Lower lobe of right lung (tissue), 2 donors: ENCODE results near the gene ZNF207. TPM values are rescaled to one million over a fixed set of nuclear protein-coding genes. Genes with fewer than 3 reads are reported as not detected.
"Not testable (repeated sequence)": the region's sequence is repeated elsewhere in the genome, so short reads cannot be mapped to it uniquely, and the experiment has no call there.

Experiments used
- ATAC-seq, 2 donors: fragments of 200-7000 bp; cut with Tn5 transposase; one replicate each; pipeline ENCODE4 v1.9.1; 2020 to 2022; ENCODE audit warnings: mild to moderate bottlenecking in 2 of 2, moderate library complexity in 2 of 2
- DNase-seq: peaks from one replicate; pipeline ENCODE4 v3.0.0-alpha.2; 2020
- H3K27ac ChIP-seq: fragments of 200-600 bp; one replicate; pipeline ENCODE4 v1.8.0; 2022
- H3K27me3 ChIP-seq: fragments of 200-600 bp; one replicate; pipeline ENCODE4 v1.8.0; 2022; ENCODE audit warnings: low read depth
- H3K36me3 ChIP-seq: fragments of 200-600 bp; one replicate; pipeline ENCODE4 v1.8.0; 2022; ENCODE audit warnings: mild to moderate bottlenecking
- H3K4me1 ChIP-seq: fragments of 200-600 bp; one replicate; pipeline ENCODE4 v1.8.0; 2022
- H3K4me3 ChIP-seq: fragments of 200-600 bp; one replicate; pipeline ENCODE4 v1.8.0; 2022; ENCODE audit warnings: mild to moderate bottlenecking
- H3K9me3 ChIP-seq: fragments of 200-600 bp; one replicate; pipeline ENCODE4 v1.8.0; 2022
- CTCF ChIP-seq: fragments of 200-600 bp; IDR thresholded peaks from one replicate; pipeline ENCODE4 v1.8.0; 2022; ENCODE audit warnings: antibody characterized with exemption, mild to moderate bottlenecking
- intact Hi-C: fragments of 100-400 bp; cut with DNase I; formaldehyde crosslinking; loops from one replicate; pipeline ENCODE4 v1.11.0; 2022
- total RNA-seq: library from RNA; stranded (reverse); fragmentation: NEBNext Ultra II Directional; extraction: Animal tissue kit (Norgen Biotek cat#: 25700); gene quantifications from one replicate; pipeline ENCODE4 v1.2.1, GENCODE V29; 2021
- donor health status: DM: no; HTN: yes; CAD: no; lungs with severe emphysema.

Gene ZNF207
- total RNA-seq, 1 donor from 2014 or later, result 146 TPM

GRCh38 chr17:32307658-32308057 lies 42.3 kb upstream of the ZNF207 start:
- no peak for TF ChIP-seq CTCF
- ATAC-seq (no peak), DNase-seq (no peak)
- Histone ChIP-seq H3K4me1 (no peaks in the 10 kb centered on the region), H3K9me3 (no peaks in the 10 kb centered on the region), H3K4me3 (no peak overlapping the region), H3K27ac (no peak overlapping the region), H3K27me3 (no peaks in the 10 kb centered on the region), H3K36me3 (no peaks in the 10 kb centered on the region)
- intact Hi-C loops, result no loop called here

GRCh38 chr17:32311028-32311536 lies 38.9 kb upstream of the ZNF207 start:
- Histone ChIP-seq H3K4me1 (no peaks in the 10 kb centered on the region), H3K4me3 (peak overlapping the region; percentile 15), H3K9me3 (no peaks in the 10 kb centered on the region), H3K36me3 (no peaks in the 10 kb centered on the region), H3K27me3 (no peaks in the 10 kb centered on the region), H3K27ac (no peak overlapping the region)
- ATAC-seq (no peak), DNase-seq (no peak)
- intact Hi-C loops, result loop anchor here (10.0 kb wide), 1 partner anchor 56 kb away; no protein-coding TSS in a partner anchor
- no peak for TF ChIP-seq CTCF

- H3K4me3 ChIP-seq, result no peak overlapping the region
- intact Hi-C loops, result loop anchor here (10.0 kb wide), 1 partner anchor 60 kb away; no protein-coding TSS in a partner anchor
These were observed 35.3 kb upstream of the ZNF207 start for GRCh38 chr17:32314636-32315035.

GRCh38 chr17:32315171-32315570 lies 34.8 kb upstream of the ZNF207 start:
- H3K27me3 ChIP-seq, result no peaks in the 10 kb centered on the region
- H3K9me3 ChIP-seq, result no peaks in the 10 kb centered on the region
- DNase-seq, result no peak
- TF ChIP-seq CTCF, result no peak
- H3K27ac ChIP-seq, result no peak overlapping the region
- H3K4me1 ChIP-seq, result no peaks in the 10 kb centered on the region
- no peak for ATAC-seq
- intact Hi-C loops, result loop anchor here (10.0 kb wide), 1 partner anchor 60 kb away; no protein-coding TSS in a partner anchor
- H3K36me3 ChIP-seq, result no peaks in the 10 kb centered on the region
- H3K4me3 ChIP-seq, result no peak overlapping the region

More at GRCh38 chr17:32314636-32315035, 35.3 kb upstream of the ZNF207 start:
- DNase-seq (no peak), ATAC-seq (no peak)
- Histone ChIP-seq H3K27me3 (no peaks in the 10 kb centered on the region), H3K36me3 (no peaks in the 10 kb centered on the region), H3K27ac (no peak overlapping the region), H3K9me3 (no peaks in the 10 kb centered on the region), H3K4me1 (no peaks in the 10 kb centered on the region)
- no peak for TF ChIP-seq CTCF

GRCh38 chr17:32316653-32317052 lies 33.3 kb upstream of the ZNF207 start:
- H3K9me3 ChIP-seq, H3K27ac ChIP-seq, DNase-seq, H3K36me3 ChIP-seq, H3K4me1 ChIP-seq, H3K4me3 ChIP-seq, H3K27me3 ChIP-seq, ATAC-seq: not testable (repeated sequence)
- intact Hi-C loops, result loop anchor here (10.0 kb wide), 1 partner anchor 62 kb away; no protein-coding TSS in a partner anchor

GRCh38 chr17:32317353-32317752 lies 32.6 kb upstream of the ZNF207 start:
- Histone ChIP-seq H3K36me3 (no peaks in the 10 kb centered on the region), H3K4me1 (no peaks in the 10 kb centered on the region), H3K27ac (no peak overlapping the region), H3K27me3 (no peaks in the 10 kb centered on the region), H3K9me3 (no peaks in the 10 kb centered on the region), H3K4me3 (no peak overlapping the region)
- TF ChIP-seq CTCF, result no peak
- intact Hi-C loops, result loop anchor here (10.0 kb wide), 1 partner anchor 63 kb away; no protein-coding TSS in a partner anchor
- no peak for ATAC-seq
- no peak for DNase-seq
